Esophagus squamous epithelium (tissue), 4 donors: ENCODE data around the gene CAVIN4.

Source experiments
- CTCF ChIP-seq, 6 experiments: fragments of 450-650 bp in 4 of 6; fragments of 200-600 bp in 2 of 6; sonication (generic) in 2 of 6; IDR thresholded peaks; one replicate each; pipeline ENCODE4 v1.5.1; 2016 to 2019; ENCODE audit warnings: antibody characterized with exemption in 6 of 6, mild to moderate bottlenecking in 4 of 6, moderate library complexity in 4 of 6
- POLR2A ChIP-seq, 4 donors: fragments of 450-650 bp; IDR thresholded peaks; one replicate each; pipeline ENCODE4 v1.6.1; 2017; ENCODE audit warnings: antibody characterized with exemption in 4 of 4, mild to moderate bottlenecking in 4 of 4, moderate library complexity in 3 of 4

- TF ChIP-seq CTCF (IDR thresholded peaks at IDR 0.05) (no peak), POLR2A (IDR thresholded peaks at IDR 0.05) (no peak)
Observed at GRCh38 chr9:100600521-100601079, 22.7 kb downstream of the CAVIN4 start.
